NCI-H526 (cell line): Measurements from ENCODE around the gene MAD1L1.

Experiments
- DNase-seq, 2 experiments: peaks; one replicate each; lab custom pipeline; 2025; lab: John Stamatoyannopoulos, UW

The MAD1L1 gene

DNA sequence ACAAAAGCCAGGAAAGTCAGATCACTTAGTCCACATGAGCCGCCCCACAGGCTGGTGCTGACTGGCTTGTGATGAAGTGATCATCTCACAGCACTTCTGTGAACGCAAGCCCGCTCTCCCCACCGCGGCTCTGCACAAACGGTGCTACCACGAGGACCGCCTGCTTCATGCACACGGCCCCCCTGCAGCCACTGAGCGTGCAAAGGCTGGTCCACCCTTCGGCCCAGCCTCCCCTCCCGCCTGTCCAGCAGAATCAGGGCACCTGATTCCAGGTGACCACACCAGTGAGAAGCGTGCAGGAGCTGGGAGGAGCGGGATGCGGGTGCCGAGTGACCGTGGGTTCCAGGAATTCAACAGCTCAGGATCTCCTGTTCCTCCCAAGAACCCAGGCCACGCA, 32.2 kb downstream of the MAD1L1 start:
- no peak for DNase-seq

DNA sequence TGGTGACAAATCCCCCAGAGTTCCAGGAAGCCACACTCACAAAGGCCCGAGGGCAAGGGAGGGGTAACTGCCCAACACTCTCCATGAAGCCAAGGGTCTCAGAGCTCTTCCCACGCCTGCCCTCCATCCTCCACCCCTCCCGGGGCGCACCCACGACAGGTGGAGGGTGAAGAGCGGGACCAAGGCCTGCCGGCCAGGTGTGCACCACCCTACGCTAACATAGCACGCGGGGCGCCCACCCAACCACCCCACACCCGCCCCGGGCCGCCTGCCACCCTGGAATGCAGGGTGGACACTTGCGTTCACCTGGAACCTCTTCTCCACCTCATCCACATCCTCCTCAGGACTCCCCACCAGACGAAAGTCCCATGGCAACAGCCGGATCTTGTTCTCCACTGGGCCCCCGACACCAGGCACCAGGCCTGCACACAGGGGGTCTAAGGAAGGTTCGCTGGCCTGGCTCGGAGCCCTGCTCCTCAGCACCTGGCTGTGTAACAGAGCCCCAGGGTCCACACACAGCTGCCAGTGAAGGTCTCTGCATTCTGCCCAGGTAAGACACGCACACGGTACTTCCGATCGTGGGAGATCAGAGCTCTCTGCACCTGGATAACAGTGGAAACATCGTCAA, 32.7 kb downstream of the MAD1L1 start:
- no peak for DNase-seq

DNA sequence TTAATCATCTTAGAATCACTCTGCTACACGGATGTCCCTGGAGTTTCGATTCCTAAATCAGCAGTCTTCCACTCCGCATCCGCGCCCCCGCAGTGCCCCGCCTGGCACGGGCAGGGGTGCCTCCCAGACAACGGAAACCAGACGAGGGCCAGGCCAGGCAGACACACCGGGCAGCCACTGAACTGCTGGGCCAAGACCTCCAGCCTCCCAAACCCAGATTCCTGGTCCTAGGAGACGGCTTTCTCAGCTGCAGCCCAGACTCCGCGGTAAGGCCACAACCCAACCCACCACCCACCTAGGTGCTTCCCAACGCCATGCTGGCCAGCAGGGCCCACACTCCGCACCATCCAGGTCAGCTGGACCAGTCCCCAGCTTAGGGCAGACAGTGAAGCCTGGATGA, 33.2 kb downstream of the MAD1L1 start:
- DNase-seq = no peak

DNA sequence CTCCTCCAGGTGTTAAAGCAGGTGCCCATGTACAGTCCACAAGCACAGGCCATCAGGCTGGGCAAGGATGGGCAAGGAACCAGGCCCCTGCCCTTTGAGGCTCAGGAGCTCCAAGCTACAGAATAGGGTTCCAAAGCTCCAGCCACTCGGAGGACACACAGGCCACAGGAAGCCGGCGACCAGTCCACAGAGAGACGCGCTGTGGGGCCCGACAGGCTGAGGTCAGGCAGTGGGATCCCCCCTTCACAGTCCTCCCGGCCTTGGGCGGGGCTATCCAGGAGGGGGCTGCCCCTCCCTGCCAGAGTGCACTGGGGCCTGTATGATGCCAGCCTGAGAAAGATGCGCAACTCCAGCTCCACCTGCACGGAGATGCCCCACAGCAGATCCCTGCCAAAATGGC, 34.0 kb downstream of the MAD1L1 start:
- no peak for DNase-seq

DNA sequence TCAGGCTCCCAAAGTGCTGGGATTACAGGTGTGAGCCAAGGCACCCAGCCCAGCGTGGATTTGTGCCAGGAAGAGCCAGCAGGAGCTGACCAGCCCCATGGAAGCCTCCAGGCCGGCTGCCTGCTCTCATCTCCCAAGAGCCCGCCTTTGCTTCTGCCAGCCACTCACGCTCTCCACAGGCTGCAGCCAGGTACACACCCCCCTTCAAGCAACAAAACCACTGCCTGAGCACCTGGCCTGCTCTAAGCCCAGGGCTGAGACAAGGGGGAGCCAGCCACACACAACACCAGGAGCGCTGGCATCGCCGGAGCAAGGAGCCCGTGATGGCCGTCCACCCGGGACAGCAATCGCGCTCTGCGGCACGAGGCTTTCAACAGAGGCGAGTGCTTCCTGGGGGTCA, 34.5 kb downstream of the MAD1L1 start:
- DNase-seq = no peak

DNA sequence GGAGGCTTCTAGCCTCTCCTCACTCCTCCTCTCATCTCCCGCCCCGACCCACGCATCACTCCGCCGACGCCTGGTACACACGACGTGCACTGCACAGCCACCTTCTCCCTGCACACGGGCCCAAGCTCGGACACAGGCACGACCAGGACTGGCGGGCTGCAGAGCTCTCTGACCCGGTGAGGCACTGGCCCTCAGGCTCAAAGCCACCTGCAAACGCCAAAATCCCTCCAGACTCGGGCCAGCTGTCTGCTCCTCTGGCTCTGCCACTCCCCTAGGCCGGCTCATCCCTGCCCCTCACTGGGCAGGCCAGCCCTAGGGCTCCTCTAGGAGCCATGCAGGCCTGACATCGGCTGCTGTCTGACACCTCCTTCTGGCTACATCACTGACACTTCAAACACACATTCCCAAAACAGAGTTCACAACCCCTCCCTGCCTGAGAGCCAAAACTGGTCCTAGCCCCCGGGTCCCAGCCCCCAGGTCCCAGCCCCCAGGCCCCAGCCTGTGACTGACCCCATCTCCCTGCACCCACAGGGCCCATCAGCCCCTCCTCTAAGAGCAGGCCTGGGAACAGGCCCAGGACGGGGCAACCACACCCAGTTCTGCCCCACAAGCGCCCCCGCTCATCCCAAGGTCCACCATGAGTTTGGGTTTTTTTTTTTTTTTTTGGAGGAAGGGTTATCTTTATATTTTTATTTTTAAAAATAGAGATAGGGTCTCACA, 35.1 kb downstream of the MAD1L1 start:
- no peak for DNase-seq

DNA sequence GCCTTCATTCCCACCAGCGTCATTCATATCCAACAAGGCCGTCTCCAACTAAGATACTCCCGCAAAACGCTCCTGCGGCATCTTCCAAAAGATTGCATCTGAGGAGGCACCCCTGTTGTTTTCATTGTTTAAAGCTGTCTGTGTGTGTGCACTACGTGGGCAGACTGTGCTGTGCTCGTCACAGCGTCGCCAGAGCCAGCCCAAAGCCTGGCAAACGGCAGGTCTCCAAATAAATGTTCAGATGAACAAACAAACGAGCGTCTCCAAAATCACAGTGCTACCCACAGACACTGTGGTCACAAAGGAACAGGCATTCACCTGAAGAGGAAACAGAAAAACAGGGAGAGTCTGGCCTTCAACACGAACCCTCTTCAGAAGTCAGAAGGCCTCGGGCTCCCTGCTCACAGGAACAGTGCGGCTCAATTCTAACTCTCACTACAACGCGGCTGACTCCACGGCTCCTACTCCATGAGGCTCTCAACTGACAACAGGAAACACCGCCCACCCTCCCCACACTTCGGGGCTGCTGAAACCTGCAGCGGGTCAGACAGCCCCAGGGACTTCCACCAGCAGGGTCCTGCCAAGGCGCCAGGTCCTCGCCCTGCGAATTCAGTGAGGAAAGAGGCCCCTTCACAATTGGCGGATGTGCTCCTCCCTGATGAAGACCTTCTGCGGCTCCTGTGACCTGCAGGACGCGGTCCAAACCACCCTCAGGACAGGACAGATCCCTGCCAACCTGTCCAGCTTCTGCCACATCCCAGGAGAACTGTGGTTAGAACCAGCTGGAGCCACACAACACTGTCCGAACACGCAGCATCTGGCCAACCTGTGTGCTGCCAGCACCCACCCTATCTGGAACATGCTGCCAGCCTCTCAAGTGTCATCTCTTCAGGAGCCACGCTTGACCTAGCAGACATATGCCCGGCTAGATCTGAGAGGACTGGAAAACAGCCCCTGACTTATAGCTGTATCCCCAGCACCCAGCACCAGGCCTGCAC, 36.1 kb downstream of the MAD1L1 start:
- DNase-seq = no peak

DNA sequence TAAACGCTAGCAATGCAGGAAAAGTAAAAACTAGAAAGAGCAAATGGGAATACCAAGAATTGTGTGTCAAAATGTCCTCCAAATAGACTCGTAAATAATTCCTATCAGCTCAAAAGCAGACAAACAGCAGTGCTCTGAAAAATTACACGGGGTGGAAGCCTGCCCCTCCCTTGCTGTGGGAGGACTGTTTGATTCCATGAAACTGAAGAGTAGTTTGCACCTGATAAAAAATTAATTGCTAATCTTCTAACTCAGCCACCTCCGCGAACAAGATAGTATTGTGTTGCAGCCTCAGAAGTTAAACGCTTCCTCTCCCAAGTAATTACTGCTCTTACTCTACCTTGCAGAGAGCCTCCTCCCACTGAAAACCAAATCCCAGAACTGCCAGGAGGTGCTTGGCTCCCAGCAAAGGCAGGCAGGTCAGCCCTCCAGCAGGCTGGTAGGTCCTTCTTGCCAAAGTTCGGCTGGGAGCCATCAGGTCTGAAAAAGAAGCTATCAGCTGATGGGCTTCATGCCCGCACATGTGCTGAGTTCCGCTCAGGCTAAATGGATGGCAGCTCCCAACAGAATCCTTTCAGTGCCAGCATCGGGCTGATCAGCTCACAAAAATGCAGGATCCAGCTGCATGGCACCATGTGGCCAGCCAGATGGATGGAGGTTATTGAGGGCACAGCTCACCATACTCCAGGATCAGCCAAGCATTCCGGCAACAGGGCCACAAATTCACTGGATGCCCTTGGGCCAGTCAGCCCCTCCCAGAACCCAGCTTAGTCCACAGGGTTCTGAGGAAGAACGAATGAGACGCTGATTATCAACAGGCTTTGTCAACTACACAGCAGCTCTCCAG, 37.1 kb downstream of the MAD1L1 start:
- DNase-seq = no peak

DNA sequence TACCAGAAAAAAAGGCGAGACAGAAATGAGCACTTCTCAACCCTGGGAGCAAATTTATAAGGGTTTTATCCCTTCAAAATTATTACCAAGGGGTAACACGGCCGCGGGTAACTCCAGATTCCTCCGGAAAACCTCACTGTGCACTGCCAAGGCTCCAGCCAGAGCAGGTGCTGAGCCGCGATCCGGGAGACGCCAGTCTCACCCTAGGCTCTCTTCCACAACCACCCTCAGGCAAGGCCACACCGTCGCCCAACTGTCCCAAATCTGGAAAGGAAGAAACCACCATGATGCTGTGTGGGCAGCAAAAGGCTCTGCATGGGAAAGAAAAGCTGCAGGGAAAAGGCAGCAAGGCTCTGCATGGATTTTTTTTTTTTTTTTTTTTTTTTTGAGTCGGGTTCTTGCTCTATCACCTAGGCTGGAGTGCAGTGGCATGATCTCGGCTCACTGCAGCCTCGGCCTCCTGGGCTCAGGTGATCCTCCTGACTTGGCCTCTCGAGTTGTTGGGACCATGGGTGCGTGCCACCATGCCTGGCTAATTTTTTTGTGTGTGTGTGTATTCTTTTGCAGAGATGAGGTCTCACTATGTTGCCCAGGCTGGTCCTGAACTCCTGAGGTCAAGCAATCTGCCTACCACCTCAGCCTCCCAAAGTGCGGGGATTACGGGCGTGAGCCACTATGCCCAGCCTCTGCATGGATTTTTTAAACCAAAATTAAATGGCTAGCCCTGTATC, 39.0 kb downstream of the MAD1L1 start:
- DNase-seq = no peak

DNA sequence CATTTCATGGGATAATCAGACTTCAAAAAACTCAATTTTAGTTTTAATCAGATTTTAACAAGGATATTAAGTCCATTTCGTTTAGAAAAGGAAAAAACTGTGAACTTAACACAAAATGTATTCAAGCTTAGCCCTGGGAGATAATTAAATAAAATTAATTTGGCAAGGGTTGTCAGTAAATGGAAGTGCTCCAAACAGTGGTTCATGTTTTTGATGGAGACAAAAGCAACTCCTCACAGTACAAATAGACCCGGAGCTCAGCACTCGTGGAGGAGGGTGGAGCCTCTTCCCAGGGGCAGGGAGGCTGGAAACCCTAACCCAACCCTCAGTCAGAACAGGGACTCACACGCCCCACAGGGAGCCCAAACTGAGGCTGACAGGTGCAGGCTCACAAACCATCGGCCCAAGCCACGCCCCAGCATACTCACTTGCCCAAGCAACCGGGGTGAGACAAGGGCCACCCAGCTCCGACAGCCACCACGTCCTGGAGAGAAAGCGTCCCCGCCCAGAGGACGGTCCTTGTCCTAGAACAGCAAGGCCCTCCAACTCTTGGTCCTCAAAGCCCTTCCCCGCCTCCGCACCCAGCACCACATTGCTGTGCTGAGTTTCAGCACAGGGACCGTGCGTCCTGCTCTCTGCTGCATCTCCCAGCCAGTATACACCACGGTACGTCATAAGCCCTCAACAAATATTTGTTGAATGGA, 39.8 kb downstream of the MAD1L1 start:
- DNase-seq = no peak

DNA sequence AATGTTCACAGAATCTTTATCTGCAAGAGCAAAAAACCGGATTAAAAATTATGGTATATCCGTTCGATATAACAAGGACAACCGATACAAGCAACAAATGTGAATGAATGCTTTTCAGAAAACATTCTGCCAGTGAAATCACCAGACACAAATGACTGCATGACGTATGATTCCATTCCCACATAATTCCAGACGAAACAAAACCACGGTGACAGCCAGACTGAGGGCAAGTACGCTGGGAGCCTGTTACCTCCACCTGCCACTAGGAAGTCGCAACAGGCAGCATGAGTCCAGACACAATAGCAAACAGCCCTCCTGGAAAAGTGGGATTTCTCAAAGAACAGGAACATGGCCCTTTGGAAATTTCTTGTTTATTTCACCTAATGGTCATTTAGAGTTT, 41.7 kb downstream of the MAD1L1 start:
- DNase-seq = no peak

DNA sequence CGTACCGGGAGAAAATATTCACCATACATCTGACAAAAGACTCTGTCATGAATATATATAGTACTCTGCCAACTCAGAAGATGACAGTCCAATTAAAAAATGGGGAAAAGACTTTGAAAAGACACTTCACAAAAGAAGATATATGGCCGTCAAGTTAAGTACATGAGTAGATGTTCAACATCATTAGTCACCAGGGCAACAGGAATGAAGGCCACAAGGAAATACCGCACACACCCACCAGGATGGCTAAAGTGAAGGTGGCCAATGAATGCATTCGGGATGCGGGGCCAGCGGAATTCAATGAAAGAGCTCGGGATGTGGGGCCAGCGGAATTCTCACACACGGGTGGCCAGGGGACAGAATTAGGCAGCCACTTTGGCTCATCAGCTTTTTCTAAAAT, 42.2 kb downstream of the MAD1L1 start:
- DNase-seq = no peak

DNA sequence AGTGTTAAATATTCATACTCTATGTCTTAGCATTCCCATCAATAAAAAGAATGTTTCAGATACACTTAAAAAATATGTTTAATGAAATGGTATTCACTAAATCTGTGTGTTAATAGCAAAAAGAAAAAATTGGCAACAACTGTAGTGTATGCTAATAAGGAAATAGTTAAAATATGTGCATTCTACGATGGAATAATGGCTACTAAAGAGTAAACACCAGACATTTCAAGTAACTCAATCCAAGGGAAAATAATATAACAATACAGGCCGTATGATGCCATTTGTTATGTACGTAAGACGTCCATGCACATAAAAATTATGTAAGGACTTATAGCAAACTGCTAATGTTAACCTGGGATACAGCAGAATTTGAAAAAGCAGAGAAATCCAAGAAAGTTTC, 46.6 kb downstream of the MAD1L1 start:
- no peak for DNase-seq

DNA sequence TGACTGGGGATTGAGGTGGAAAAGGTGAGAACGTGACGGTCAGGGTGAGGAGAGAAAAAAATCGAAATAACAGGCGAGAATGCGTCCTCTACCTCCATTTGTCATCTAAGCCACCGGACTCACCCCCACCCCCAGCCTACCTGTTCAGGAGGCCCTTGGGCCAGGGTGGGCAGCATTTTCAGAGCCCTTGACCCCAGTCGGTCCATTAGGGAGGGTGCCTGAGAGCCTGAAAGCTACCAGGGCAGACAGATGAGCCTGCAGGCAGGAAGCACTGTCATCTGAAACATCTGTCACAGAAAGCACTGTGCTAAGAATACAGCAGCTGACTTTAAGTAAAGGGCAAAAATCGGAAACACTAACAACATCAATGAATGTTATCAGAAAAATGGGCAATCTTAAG, 47.0 kb downstream of the MAD1L1 start:
- DNase-seq = no peak

DNA sequence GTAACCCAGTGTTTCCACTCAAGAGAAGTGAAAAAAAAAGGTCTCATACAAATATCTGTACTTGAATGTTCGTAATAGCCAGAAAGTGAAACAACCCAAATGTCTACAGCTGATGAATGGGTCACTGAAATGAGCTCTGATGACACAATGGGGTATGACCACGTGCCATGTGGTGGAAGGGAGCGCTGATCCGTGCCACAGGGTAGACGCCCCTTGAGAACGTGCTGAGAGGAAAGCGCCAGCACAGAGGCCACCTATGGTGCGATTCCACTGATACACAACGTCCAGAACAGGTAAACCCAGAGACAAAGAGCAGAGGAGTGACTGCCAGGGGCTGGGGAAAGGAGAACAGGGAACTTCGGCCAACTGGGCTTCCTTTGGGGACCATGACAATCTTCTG, 50.3 kb downstream of the MAD1L1 start:
- no peak for DNase-seq

DNA sequence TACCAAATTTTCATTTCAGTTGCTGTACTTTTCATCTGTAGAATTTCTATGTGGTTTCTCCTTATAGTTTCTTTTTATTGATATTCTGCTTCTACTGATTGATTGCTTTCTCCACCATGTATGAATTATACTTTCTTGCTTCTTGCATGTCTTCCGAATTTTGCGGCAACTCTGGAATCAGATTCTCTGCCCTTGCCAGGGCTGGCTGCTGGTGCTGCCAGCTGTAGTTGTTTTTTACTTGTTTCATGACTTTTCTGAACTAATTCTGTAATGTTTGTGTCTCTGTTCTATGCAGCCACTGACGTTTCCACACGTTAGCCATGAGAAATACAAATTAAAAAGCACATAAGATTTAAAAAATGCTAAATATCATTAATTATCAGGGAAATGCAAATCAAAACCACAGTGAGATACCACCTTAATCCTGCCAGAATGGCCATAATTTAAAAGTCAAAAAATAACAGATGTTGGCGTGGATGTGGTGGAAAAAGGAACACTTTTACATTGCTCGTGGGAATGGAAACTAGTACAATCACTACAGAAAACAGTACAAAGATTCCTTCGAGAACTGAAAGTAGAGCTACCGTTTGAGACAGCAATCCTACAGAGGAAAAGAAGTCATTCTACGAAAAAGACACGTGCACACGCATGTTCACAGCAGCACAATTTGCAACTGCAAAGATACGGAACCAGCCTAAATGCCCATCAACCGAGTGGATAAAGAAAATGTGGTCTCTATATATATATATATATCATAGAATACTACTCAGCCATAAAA, 51.5 kb downstream of the MAD1L1 start:
- DNase-seq = no peak

DNA sequence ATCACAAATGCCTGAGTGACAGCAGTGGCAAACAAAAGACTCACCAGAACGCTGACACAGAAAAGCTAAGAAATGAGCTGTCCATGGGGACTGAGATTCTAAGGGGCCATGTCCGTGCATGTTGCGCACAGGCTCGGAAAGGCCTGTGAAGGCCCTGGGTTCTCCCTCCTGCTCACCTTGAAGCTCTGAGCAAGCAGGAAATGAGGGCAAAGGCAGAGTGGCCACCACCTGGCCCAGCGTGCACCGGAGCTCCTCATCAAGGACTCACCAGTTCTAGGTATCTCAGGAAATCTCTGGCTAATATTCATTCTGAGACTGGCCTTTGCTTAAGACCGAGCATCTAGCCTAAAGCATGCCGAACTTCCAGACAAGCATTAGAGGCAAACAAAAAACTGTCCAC, 52.7 kb downstream of the MAD1L1 start:
- DNase-seq = no peak

DNA sequence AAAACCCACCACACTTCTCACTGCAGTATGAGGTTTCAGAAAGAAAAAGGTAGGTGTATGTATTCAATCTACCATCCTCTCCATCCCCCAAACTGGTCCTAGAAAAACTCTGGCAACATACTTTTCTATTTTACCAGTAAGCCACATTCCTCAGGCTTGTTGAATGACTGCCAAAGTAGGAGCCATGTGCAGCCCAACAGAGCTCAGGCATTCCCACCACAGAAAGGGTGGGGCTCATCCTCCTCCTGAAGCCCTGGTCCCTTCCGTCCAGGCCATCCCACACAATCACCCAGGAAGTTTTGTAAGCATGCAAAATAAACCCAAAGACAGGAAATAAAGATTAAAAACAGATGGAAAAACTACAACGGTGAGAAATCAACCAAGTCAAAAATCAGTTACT, 57.2 kb downstream of the MAD1L1 start:
- no peak for DNase-seq

DNA sequence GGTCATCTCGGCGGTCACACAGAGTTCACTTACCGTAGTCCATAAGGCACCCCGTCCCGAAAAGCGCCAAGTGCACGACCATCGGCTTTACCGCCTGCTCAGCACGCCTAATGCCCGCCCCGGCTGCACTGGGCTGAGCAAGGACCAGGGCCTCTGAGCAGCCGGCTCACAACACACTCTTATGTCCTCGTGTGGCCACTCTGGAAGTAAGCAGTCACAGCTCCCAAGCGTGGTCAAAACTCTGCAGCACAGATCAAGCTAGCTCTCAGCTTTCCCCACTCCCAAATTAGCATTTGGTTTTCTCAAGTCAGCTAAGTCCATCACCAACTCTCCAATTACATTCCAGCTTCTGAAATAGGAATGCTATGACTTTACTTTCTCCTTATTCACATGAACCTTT, 57.7 kb downstream of the MAD1L1 start:
- no peak for DNase-seq
